NT2/D1 (cell line): ENCODE measurements around the gene RHOT2.

Experiments
- DNase-seq: peaks from one replicate; pipeline ENCODE4 v3.0.0-alpha.2; 2011; ENCODE audit warnings: low read depth, low spot score
- H3K27me3 ChIP-seq: 2 replicates; pipeline ENCODE4 v1.6.0; 2011; ENCODE audit warnings: mild to moderate bottlenecking; ENCODE audit not compliant: insufficient read length, insufficient read depth
- H3K36me3 ChIP-seq: 2 replicates; pipeline ENCODE4 v1.6.1; 2011; ENCODE audit warnings: mild to moderate bottlenecking, low read length, mixed read lengths; ENCODE audit not compliant: insufficient read depth, insufficient read length
- H3K4me1 ChIP-seq: 2 replicates; pipeline ENCODE4 v1.5.1; 2011; ENCODE audit not compliant: insufficient read depth, insufficient read length
- H3K4me3 ChIP-seq: 2 replicates; pipeline ENCODE4 v1.5.1; 2011; ENCODE audit warnings: low read depth; ENCODE audit not compliant: insufficient read length
- H3K9ac ChIP-seq: 2 replicates; pipeline ENCODE4 v1.6.0; 2011; ENCODE audit warnings: low read depth; ENCODE audit not compliant: insufficient read length
- H3K9me3 ChIP-seq: 2 replicates; pipeline ENCODE4 v1.5.1; 2011; ENCODE audit warnings: mild to moderate bottlenecking, low read length; ENCODE audit not compliant: insufficient read depth
- SUZ12 ChIP-seq: IDR thresholded peaks from 2 replicates; pipeline ENCODE4 v1.6.1; 2011; ENCODE audit not compliant: insufficient read length, insufficient read depth; ENCODE audit errors: extremely low read depth
- YY1 ChIP-seq: IDR thresholded peaks from 2 replicates; pipeline ENCODE4 v1.6.1; 2011; ENCODE audit not compliant: insufficient read length, insufficient read depth
- ZNF274 ChIP-seq: IDR thresholded peaks from 2 replicates; pipeline ENCODE4 v1.6.1; 2011; ENCODE audit warnings: mild to moderate bottlenecking, low read depth, low read length

The RHOT2 gene

GRCh38 chr16:669666-670065, 1.7 kb downstream of the RHOT2 start:
- Histone ChIP-seq H3K9ac (peak overlapping the region; percentile 98), H3K36me3 (peaks cover 79% of the 10 kb centered on the region), H3K27me3 (no peaks in the 10 kb centered on the region), H3K4me1 (peaks cover 24% of the 10 kb centered on the region), H3K9me3 (no peaks in the 10 kb centered on the region), H3K4me3 (no peak overlapping the region)
- no peak for DNase-seq
- TF ChIP-seq ZNF274: no peak
- TF ChIP-seq SUZ12: no peak
- no peak for TF ChIP-seq YY1

- no peak for DNase-seq
- Histone ChIP-seq H3K36me3 (peaks cover 79% of the 10 kb centered on the region), H3K9me3 (no peaks in the 10 kb centered on the region), H3K4me1 (peaks cover 34% of the 10 kb centered on the region), H3K9ac (no peak overlapping the region), H3K27me3 (peaks cover 2% of the 10 kb centered on the region), H3K4me3 (peak overlapping the region; percentile 1)
- no peak for TF ChIP-seq ZNF274
- TF ChIP-seq YY1: no peak
- no peak for TF ChIP-seq SUZ12
Observed at GRCh38 chr16:670485-671352, 2.8 kb downstream of the RHOT2 start.

DNA sequence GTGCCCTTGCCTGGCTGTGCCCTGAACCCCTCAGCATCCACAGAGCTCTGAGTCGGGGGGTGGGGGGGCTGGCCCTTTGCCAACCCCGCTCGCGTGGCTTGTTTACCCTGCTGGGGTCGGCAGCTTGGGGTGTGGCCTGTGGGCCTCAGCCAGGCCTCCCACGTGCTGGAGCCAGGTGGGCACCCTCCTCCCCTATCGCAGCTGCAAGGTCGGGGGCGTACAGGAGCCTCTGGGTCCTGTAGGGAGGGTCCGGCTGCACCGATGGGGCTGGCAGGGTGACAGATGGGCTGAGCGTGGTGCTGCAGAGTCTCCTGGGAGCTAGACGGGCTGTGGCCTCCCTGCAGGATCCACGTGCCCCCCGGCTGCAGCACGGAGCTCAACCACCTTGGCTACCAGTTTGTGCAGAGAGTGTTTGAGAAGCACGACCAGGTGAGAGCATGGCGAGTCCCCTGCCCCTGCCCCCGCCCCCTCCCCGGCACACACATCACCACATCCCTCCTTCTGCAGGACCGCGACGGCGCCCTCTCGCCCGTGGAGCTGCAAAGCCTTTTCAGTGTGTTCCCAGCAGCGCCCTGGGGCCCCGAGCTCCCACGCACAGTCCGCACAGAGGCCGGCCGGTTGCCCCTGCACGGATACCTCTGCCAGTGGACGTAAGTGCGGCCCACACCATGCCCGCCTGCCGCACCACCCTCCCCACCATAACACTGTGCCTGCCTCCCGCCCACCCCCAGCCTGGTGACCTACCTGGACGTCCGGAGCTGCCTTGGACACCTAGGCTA, 3.6 kb downstream of the RHOT2 start:
- H3K4me1 ChIP-seq: peaks cover 34% of the 10 kb centered on the region
- DNase-seq: no peak
- peaks cover 9% of the 10 kb centered on the region for H3K27me3 ChIP-seq
- H3K36me3 ChIP-seq: peaks cover 71% of the 10 kb centered on the region
- peak overlapping the region; percentile 1 for H3K4me3 ChIP-seq
- H3K9me3 ChIP-seq: no peaks in the 10 kb centered on the region
- H3K9ac ChIP-seq: no peak overlapping the region
- TF ChIP-seq YY1 (no peak), SUZ12 (no peak), ZNF274 (no peak)

GRCh38 chr16:672371-672770, 4.4 kb downstream of the RHOT2 start:
- peaks cover 65% of the 10 kb centered on the region for H3K36me3 ChIP-seq
- H3K4me1 ChIP-seq: peaks cover 33% of the 10 kb centered on the region
- TF ChIP-seq SUZ12 (no peak), YY1 (no peak), ZNF274 (no peak)
- H3K9ac ChIP-seq: no peak overlapping the region
- DNase-seq: no peak
- H3K9me3 ChIP-seq: no peaks in the 10 kb centered on the region
- H3K4me3 ChIP-seq: no peak overlapping the region
- H3K27me3 ChIP-seq: peaks cover 11% of the 10 kb centered on the region

DNA sequence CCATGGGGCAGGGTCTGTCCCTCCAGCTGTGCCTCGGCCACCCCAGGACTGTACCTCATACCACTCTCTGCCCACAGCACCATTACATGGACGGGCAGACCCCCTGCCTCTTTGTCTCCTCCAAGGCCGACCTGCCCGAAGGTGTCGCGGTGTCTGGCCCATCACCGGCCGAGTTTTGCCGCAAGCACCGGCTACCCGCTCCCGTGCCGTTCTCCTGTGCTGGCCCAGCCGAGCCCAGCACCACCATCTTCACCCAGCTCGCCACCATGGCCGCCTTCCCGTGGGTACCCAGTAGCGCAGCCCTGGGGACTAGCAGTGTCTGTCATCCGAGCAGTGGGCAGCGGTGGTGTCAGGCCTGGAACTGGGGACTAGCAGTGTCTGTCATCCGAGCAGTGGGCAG, 4.9 kb downstream of the RHOT2 start:
- H3K4me1 ChIP-seq: peaks cover 30% of the 10 kb centered on the region
- no peak overlapping the region for H3K4me3 ChIP-seq
- H3K9me3 ChIP-seq: no peaks in the 10 kb centered on the region
- peaks cover 64% of the 10 kb centered on the region for H3K36me3 ChIP-seq
- no peak overlapping the region for H3K9ac ChIP-seq
- TF ChIP-seq YY1: no peak
- TF ChIP-seq SUZ12: no peak
- no peak for TF ChIP-seq ZNF274
- DNase-seq: no peak
- H3K27me3 ChIP-seq: peaks cover 11% of the 10 kb centered on the region

DNA sequence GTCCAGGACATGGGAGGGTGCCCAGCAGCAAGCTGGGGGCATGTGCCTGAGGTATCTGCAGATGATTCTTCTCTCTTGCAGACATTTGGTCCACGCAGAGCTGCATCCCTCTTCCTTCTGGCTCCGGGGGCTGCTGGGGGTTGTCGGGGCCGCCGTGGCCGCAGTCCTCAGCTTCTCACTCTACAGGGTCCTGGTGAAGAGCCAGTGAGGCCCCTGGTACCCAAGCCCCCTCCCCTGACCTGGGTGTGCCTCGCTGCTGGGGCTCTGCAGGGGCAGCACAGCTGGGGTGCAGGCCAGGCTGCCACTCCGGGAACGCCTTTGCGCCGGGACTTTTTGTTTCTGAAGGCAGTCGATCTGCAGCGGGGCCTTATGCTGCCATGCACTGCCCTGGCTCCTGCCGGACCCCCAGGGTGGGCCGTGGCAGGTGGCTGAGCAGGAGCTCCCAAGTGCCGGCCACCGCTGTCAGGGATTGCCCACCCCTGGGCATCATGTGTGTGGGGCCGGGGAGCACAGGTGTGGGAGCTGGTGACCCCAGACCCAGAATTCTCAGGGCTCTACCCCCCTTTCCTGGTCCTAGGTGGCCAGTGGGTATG, 5.6 kb downstream of the RHOT2 start:
- H3K4me1 ChIP-seq: peaks cover 30% of the 10 kb centered on the region
- H3K4me3 ChIP-seq: no peak overlapping the region
- no peak overlapping the region for H3K9ac ChIP-seq
- DNase-seq: no peak
- no peak for TF ChIP-seq ZNF274
- no peak for TF ChIP-seq SUZ12
- no peak for TF ChIP-seq YY1
- H3K36me3 ChIP-seq: peaks cover 63% of the 10 kb centered on the region
- no peaks in the 10 kb centered on the region for H3K9me3 ChIP-seq
- H3K27me3 ChIP-seq: peaks cover 11% of the 10 kb centered on the region
